GM19238 (cell line): ENCODE measurements around the gene RBPMS2.

Source experiments
- DNase-seq: peaks from one replicate; pipeline ENCODE4 v3.0.0; 2011; ENCODE audit warnings: low spot score; ENCODE audit not compliant: insufficient read length

Gene RBPMS2

GRCh38 chr15:64783796-64784195, 8.4 kb upstream of the RBPMS2 start:
- DNase-seq: no peak

- DNase-seq: no peak
These were observed 7.4 kb upstream of the RBPMS2 start for GRCh38 chr15:64782751-64783150.

GRCh38 chr15:64781299-64781698, 5.9 kb upstream of the RBPMS2 start:
- no peak for DNase-seq

GRCh38 chr15:64780600-64781156, 5.3 kb upstream of the RBPMS2 start:
- no peak for DNase-seq

GRCh38 chr15:64779630-64780029, 4.2 kb upstream of the RBPMS2 start:
- no peak for DNase-seq

GRCh38 chr15:64779024-64779423, 3.6 kb upstream of the RBPMS2 start:
- no peak for DNase-seq

- no peak for DNase-seq
These were observed 1.0 kb upstream of the RBPMS2 start for GRCh38 chr15:64776402-64776786.

GRCh38 chr15:64774629-64775493, 528 bp downstream of the RBPMS2 start:
- no peak for DNase-seq

- no peak for DNase-seq
These were observed 1.3 kb downstream of the RBPMS2 start for GRCh38 chr15:64774037-64774628.

GRCh38 chr15:64773606-64774005, 1.8 kb downstream of the RBPMS2 start:
- DNase-seq: no peak

GRCh38 chr15:64772964-64773363, 2.4 kb downstream of the RBPMS2 start:
- no peak for DNase-seq

GRCh38 chr15:64772488-64772887, 2.9 kb downstream of the RBPMS2 start:
- no peak for DNase-seq

- no peak for DNase-seq
These were observed 4.8 kb downstream of the RBPMS2 start for GRCh38 chr15:64770626-64771025.

- DNase-seq: no peak
These were observed 8.2 kb downstream of the RBPMS2 start for GRCh38 chr15:64767203-64767602.

- DNase-seq: no peak
These were observed 9.3 kb downstream of the RBPMS2 start for GRCh38 chr15:64766058-64766457.

- no peak for DNase-seq
These were observed 11.5 kb downstream of the RBPMS2 start for GRCh38 chr15:64763874-64764273.

GRCh38 chr15:64763462-64763861, 11.9 kb downstream of the RBPMS2 start:
- no peak for DNase-seq

GRCh38 chr15:64763021-64763420, 12.4 kb downstream of the RBPMS2 start:
- DNase-seq: no peak

GRCh38 chr15:64762546-64762945, 12.8 kb downstream of the RBPMS2 start:
- DNase-seq: no peak

GRCh38 chr15:64761156-64761555, 14.2 kb downstream of the RBPMS2 start:
- DNase-seq: no peak

GRCh38 chr15:64760056-64760455, 15.3 kb downstream of the RBPMS2 start:
- no peak for DNase-seq

GRCh38 chr15:64755427-64755940, 19.9 kb downstream of the RBPMS2 start:
- DNase-seq: no peak
